UCSD-AML1 (cell line): ENCODE measurements around the gene NMRAL1.

Experiments used
- DNase-seq: peaks from one replicate; lab custom pipeline; 2025; ENCODE audit not compliant: unreplicated experiment; lab: John Stamatoyannopoulos, UW

NMRAL1 gene

DNA sequence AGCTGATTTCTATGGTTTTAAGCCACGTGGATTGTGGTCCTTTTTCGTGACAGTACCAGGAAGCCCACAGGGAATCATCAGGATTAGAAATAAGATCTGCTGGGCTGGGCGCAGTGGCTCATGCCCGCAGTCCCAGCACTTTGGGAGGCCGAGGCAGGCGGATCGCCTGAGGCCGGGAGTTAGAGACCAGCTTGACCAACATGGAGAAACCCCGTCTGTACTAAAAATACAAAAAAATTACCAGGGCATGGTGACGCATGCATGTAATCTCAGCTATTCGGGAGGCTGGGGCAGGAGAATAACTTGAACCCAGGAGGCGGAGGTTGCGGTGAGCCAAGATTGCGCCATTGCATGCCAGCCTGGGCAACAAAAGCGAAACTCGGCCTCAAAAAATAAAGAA is 6.5 kb downstream of the NMRAL1 start:
- no peak for DNase-seq

- no peak for DNase-seq
These were observed 8.2 kb downstream of the NMRAL1 start for GRCh38 chr16:4465977-4466779.

DNA sequence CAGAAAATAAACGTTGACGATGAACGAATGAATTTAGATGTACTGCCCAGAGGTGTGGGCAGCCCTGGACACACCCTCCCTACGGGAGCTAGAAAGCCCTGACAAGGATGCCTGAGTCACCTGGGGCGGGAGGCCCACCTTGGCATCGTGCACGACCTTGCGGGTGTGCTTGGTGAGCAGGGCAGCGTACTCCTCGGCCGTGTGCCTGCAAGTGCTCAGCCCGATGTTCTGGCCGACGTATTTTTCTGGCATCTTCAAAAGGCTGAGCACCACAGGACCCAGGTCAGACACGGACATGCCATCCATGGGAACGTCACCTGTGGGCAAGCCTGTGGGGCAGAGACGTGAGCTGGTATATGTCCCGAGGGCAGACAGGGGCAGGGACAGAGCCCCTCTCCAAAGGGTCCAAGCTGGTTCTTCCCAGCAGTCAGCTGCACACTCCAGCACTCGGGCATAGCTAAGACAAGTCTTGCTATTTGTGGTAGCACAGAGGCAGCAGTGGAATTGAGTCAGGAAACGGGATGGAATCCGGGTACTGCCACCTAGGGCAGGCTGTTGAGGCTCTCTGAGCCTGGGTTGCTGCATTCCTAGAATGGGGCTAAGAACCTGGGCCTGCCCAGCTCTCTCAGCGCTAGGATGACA is 10.8 kb downstream of the NMRAL1 start:
- no peak for DNase-seq

- no peak for DNase-seq
These were observed 13.0 kb downstream of the NMRAL1 start for GRCh38 chr16:4461250-4462085.

GRCh38 chr16:4460936-4461249 is 13.5 kb downstream of the NMRAL1 start:
- DNase-seq, result no peak

DNA sequence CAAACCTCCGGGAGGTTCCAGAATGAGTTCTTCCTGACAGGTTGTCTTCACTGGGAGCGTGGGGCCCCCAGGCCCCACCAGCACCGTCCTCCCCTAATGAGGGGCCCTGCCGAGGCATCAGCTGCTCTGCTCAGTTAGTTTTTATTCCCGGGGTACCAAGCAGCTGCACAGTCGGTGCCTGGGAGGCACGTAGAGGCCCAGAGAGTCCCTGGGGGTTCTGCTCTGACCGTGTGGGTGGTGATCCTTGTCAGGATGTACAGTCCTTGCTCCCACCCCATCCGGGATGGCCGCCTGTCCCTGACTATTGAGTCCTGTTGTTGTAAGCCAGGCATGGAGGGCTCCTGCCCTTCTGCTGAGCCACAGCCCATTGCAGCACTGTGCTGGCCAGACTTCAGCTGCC is 18.5 kb downstream of the NMRAL1 start:
- DNase-seq, result no peak

DNA sequence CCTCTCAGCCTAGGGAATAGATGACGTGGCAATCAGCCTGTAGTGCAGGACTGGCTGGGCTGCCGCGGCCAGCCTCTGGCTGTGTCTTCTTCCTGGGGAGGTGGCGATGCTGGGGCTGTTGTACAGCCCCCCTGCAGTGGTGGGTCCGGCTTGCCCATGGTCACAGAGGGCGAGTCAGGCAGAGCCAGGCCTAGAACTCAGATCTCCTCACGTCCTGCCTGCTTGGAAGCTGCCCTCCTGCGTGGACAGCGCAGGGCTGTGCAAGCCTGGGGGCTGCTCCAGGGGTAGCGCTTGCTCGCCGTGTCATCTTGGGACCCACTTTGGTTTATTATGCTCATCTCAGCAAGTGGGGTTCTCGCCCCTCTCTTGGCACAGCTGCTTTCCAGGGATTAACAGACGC is 19.3 kb downstream of the NMRAL1 start:
- DNase-seq, result no peak

- no peak for DNase-seq
These were observed 19.8 kb downstream of the NMRAL1 start for GRCh38 chr16:4454623-4455022.

DNA sequence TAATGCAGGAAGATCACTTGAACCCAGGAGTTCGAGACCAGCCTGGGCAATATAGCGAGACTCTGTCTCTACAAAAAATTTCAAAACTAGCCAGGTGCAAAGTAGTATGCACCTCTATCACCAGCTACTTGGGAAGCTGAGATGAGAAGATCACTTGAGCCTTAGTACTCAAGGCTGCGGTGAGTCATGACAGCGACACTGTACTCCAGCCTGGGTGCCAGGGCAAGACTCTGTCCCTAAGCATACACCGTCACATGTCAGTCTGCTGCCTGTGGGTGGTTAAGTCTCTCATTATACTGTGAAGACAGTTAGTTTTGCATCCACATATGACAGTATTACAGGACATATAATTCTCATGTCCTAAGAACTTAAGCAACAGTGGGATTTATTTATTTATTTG is 21.8 kb downstream of the NMRAL1 start:
- DNase-seq, result no peak

GRCh38 chr16:4450931-4451519 is 23.4 kb downstream of the NMRAL1 start:
- DNase-seq, result no peak

GRCh38 chr16:4450430-4450829 is 24.0 kb downstream of the NMRAL1 start:
- no peak for DNase-seq

- no peak for DNase-seq
These were observed 30.4 kb downstream of the NMRAL1 start for GRCh38 chr16:4443986-4444385.

DNA sequence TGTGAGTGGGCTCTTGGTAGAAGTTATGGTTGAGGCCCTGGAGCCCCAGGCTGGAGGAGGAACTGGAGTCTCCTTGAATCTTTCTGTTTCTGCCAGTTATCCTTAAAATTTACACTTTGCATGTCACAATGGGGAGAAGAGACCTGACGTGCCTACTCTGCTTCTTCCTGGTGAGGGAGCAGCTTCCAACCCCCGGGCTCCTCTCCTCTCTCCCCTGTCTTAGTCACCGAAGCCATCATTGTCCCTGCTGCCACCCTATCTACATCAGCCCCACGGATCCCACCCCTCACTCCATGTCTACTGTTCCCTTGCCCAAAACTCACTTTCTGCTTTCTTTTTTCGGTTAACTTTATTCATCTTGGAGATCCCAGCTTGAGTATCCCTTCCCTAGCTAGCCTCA is 31.2 kb downstream of the NMRAL1 start:
- no peak for DNase-seq

GRCh38 chr16:4442371-4442770 is 32.1 kb downstream of the NMRAL1 start:
- no peak for DNase-seq

DNA sequence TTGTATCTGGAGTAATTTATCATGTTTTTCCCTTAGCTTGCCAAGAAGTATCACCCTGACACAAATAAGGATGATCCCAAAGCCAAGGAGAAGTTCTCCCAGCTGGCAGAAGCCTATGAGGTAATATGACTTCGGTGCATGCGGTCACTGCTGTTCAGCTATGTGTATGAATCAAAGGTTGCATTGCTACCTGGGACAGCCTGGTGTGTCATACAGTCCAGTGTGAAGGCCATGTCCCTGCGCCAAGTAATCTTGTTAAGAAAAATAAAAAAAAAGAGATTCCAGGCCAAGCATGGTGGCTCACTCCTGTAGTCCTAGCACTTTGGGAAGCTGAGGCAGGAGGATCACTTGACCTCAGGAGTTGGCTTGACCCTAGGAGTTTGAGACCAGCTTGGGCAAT is 37.1 kb downstream of the NMRAL1 start:
- no peak for DNase-seq

DNA sequence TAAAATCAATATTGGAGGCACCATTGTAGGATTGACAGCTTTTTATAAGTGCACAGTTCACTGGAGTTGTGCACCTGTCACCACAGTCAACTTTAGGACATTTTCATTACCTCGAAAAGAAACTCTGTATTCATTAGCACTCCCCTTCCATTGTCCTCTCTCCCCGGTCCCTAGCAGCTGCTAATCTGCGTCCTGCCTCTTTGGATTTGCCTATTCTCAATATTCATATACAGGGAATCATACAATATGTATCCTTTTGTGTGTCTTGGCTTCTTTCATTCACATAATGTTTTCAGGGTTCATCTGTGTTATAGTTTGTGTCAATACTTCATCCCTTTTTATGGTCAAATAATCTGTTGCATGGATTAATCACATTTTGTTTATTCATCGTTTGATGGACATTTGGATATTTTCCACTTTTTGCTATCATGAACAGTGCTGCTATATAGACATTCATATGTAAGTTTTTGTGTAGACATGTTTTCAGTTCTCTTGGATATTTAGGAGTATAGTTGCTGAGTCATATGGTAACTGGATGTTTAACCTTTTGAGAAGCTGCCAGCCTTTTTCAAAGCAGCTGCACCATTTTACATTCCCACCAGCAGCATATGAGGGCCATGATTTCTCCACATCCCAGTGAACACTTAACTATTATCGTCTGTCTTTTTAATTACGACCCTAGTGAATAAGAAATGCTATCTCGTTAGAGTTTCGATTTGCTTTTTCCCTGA is 38.9 kb downstream of the NMRAL1 start:
- DNase-seq, result no peak

GRCh38 chr16:4433914-4434787 is 40.3 kb downstream of the NMRAL1 start:
- DNase-seq, result no peak

DNA sequence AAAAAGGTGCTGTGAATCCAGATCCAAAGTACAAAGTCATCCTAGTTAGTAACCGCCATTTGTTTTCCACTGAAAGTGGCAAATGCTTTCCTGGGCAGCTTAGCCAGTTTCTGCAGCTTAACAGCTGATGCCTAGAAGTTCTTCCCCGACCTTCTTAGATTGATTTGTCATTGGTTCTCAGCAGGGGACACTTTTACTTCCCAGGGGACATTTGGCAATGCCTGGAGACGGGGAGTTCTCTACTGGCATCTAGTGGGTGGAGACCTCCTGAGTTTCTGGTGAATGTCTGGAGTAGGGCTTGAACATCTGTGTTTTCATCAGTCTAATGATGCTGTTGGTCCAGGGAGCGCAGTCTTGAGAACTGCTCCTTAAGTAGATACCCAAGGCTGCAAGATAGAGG is 41.2 kb downstream of the NMRAL1 start:
- DNase-seq, result no peak

GRCh38 chr16:4431023-4431422 is 43.4 kb downstream of the NMRAL1 start:
- no peak for DNase-seq

DNA sequence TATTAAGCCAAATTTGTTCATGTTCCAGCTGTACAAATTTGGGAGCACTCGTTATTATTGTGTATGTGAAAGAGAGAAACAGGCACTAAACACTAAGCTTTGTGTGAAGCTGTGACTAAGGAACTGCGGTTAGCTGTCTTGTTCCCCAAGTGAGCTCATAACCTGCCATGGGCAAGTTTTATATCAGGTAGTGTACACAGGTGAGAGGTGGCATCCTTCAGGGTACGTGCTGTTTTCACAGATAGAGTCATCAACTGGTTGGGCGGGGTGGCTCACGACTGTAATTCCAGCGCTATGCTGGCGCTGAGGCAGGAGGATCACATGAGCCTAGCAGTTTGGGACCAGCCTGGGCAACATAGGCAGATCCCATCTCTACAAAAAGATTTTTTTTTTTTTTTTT is 45.9 kb downstream of the NMRAL1 start:
- DNase-seq, result no peak
